Measurements from ENCODE around the gene LRP1B.

Gene LRP1B

DNA sequence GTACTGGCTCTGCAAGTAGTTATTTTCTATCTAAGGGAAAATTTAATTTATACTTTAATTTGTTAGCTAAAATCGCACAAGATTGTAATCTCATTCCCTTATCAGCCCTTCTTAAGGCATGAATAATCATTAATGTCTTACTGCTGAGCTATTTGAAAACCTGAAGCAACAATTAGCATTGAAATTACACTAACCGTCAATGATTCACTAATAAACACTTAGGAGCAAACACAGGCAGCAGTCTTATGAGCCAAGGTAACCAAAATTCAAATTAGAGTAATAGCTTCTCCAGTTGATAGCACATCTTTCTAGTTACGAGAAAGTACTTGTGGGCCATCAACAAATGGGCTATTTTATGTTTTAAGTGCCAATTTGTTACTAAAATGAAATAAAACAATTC, 1289.7 kb downstream of the LRP1B start:
- Mint-ChIP-seq H3K4me1 (no peaks in the 10 kb centered on the region), H3K27ac (peak overlapping the region in 1 of 3 experiments; percentile 51), H3K4me3 (no peak overlapping the region), H3K27me3 (ENCODE audit: low read depth) (no peaks in the 10 kb centered on the region), H3K9me3 (no peaks in the 10 kb centered on the region), H3K36me3 (ENCODE audit: low read depth) (no peaks in the 10 kb centered on the region)
- TF ChIP-seq CTCF (IDR thresholded peaks at IDR 0.05; ENCODE audit: unreplicated experiment in 3 of 3), result no peak

GRCh38 chr2:140836826-140837225, 1294.0 kb downstream of the LRP1B start:
- Mint-ChIP-seq H3K36me3 (ENCODE audit: low read depth) (peaks cover 4% of the 10 kb centered on the region), H3K27ac (peak overlapping the region in 1 of 3 experiments; percentile 68), H3K4me1 (no peaks in the 10 kb centered on the region), H3K27me3 (ENCODE audit: low read depth) (no peaks in the 10 kb centered on the region), H3K4me3 (no peak overlapping the region), H3K9me3 (no peaks in the 10 kb centered on the region)
- TF ChIP-seq CTCF (IDR thresholded peaks at IDR 0.05; ENCODE audit: unreplicated experiment in 3 of 3), result no peak

DNA sequence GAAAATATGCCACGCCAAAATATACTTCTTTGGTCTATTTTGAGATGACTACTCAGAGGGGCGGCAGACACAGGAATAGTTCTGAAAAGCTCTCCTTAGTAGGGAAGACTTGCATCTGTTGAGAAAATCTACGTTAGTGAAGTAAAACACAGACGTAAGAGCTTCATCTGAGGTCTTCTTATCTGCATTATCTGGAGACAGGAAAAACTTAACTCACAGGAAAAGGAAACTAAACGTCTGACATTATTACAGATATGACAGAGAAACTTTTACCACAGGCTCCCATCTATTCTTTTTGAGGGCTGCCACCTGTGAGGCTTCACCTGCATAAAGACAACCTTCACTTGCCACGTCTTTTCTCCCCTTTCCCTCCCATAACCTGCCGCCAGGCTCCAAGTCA, 1295.7 kb downstream of the LRP1B start:
- TF ChIP-seq CTCF (IDR thresholded peaks at IDR 0.05; ENCODE audit: unreplicated experiment in 3 of 3), result no peak
- peaks cover 8% of the 10 kb centered on the region for H3K9me3 Mint-ChIP-seq
- H3K27me3 Mint-ChIP-seq (ENCODE audit: low read depth), result no peaks in the 10 kb centered on the region
- no peak overlapping the region for H3K27ac Mint-ChIP-seq
- H3K4me1 Mint-ChIP-seq, result no peaks in the 10 kb centered on the region
- H3K36me3 Mint-ChIP-seq (ENCODE audit: low read depth), result peaks cover 4% of the 10 kb centered on the region
- no peak overlapping the region for H3K4me3 Mint-ChIP-seq

GRCh38 chr2:140814141-140814540, 1316.7 kb downstream of the LRP1B start:
- no peak overlapping the region for H3K27ac Mint-ChIP-seq
- no peaks in the 10 kb centered on the region for H3K36me3 Mint-ChIP-seq (ENCODE audit: low read depth)
- H3K4me3 Mint-ChIP-seq, result no peak overlapping the region
- H3K9me3 Mint-ChIP-seq, result peaks cover 5% of the 10 kb centered on the region
- H3K4me1 Mint-ChIP-seq, result no peaks in the 10 kb centered on the region
- TF ChIP-seq CTCF (IDR thresholded peaks at IDR 0.05; ENCODE audit: unreplicated experiment in 3 of 3), result no peak
- H3K27me3 Mint-ChIP-seq (ENCODE audit: low read depth), result no peaks in the 10 kb centered on the region

- Mint-ChIP-seq H3K36me3 (ENCODE audit: low read depth) (no peaks in the 10 kb centered on the region), H3K4me3 (no peak overlapping the region), H3K4me1 (no peaks in the 10 kb centered on the region), H3K27me3 (ENCODE audit: low read depth) (no peaks in the 10 kb centered on the region), H3K27ac (no peak overlapping the region), H3K9me3 (no peaks in the 10 kb centered on the region)
- TF ChIP-seq CTCF (IDR thresholded peaks at IDR 0.05; ENCODE audit: unreplicated experiment in 3 of 3), result peak in 1 of 3 experiments; percentile 16
Measured at GRCh38 chr2:140808820-140809219, 1322.0 kb downstream of the LRP1B start.

- Mint-ChIP-seq H3K27ac (no peak overlapping the region), H3K27me3 (ENCODE audit: low read depth) (no peaks in the 10 kb centered on the region), H3K4me1 (no peaks in the 10 kb centered on the region), H3K4me3 (no peak overlapping the region), H3K36me3 (ENCODE audit: low read depth) (no peaks in the 10 kb centered on the region), H3K9me3 (no peaks in the 10 kb centered on the region)
- TF ChIP-seq CTCF (IDR thresholded peaks at IDR 0.05; ENCODE audit: unreplicated experiment in 3 of 3), result no peak
Measured at GRCh38 chr2:140808211-140808610, 1322.6 kb downstream of the LRP1B start.

Data from nephron (organoid).